SK-N-SH treated with all-trans-retinoic acid at 6 μM for 48 hours (cell line): Measurements from ENCODE around the gene CPNE8.
A peak's percentile ranks its signal among the peaks of the same experiment; 100 is the strongest.

ENCODE experiments used
- ATAC-seq: fragments of 200-7000 bp; cut with Tn5 transposase; 3 replicates; pipeline ENCODE4 v1.9.1; 2020; ENCODE audit warnings: mild to moderate bottlenecking, moderate library complexity
- ARNTL ChIP-seq: fragments of 450-650 bp; formaldehyde crosslinking; IDR thresholded peaks from 2 replicates; pipeline ENCODE4 v1.5.0; 2020; ENCODE audit warnings: low read depth, mild to moderate bottlenecking, moderate library complexity, borderline replicate concordance
- BACH2 ChIP-seq: fragments of 250-450 bp; sonication (Bioruptor Pico); IDR thresholded peaks from 2 replicates; pipeline ENCODE4 v1.9.0; 2021; ENCODE audit warnings: mild to moderate bottlenecking, borderline replicate concordance
- CREB5 ChIP-seq: fragments of 250-450 bp; sonication (Bioruptor Pico); IDR thresholded peaks from 2 replicates; pipeline ENCODE4 v1.5.1; 2020; ENCODE audit warnings: low read depth, mild to moderate bottlenecking, moderate library complexity
- CSDC2 ChIP-seq: fragments of 250-450 bp; sonication (Bioruptor Pico); IDR thresholded peaks from 2 replicates; pipeline ENCODE4 v1.5.0; 2020; ENCODE audit warnings: mild to moderate bottlenecking, moderate library complexity
- CSRNP3 ChIP-seq: fragments of 250-450 bp; sonication (Bioruptor Pico); IDR thresholded peaks from 2 replicates; pipeline ENCODE4 v1.5.1; 2021; ENCODE audit warnings: mild to moderate bottlenecking, moderate library complexity
- OSR1 ChIP-seq: fragments of 250-450 bp; sonication (Bioruptor Pico); IDR thresholded peaks from 2 replicates; pipeline ENCODE4 v1.8.0; 2022; ENCODE audit warnings: moderate library complexity, mild to moderate bottlenecking, inconsistent platforms
- PPARA ChIP-seq: fragments of 250-450 bp; sonication (Bioruptor Pico); IDR thresholded peaks from 2 replicates; pipeline ENCODE4 v1.5.0; 2020; ENCODE audit warnings: mild to moderate bottlenecking, borderline replicate concordance
- RARB ChIP-seq: fragments of 250-450 bp; sonication (Bioruptor Pico); IDR thresholded peaks from 2 replicates; pipeline ENCODE4 v1.8.0; 2021; ENCODE audit warnings: mild to moderate bottlenecking, moderate library complexity
- TCF4 ChIP-seq: fragments of 250-450 bp; sonication (Bioruptor Pico); IDR thresholded peaks from 2 replicates; pipeline ENCODE4 v1.8.0; 2021; ENCODE audit warnings: mild to moderate bottlenecking, moderate library complexity, borderline replicate concordance
- TOX ChIP-seq: fragments of 250-450 bp; sonication (Bioruptor Pico); IDR thresholded peaks from 2 replicates; pipeline ENCODE4 v1.8.0; 2021; ENCODE audit warnings: mild to moderate bottlenecking, moderate library complexity, borderline replicate concordance
- ZNF565 ChIP-seq: fragments of 450-650 bp; formaldehyde crosslinking; conservative IDR thresholded peaks from 2 replicates; pipeline ENCODE4 v1.5.0; 2020; ENCODE audit warnings: low read depth, mild to moderate bottlenecking, moderate library complexity
- ZNF70 ChIP-seq: fragments of 450-650 bp; formaldehyde crosslinking; IDR thresholded peaks from 2 replicates; pipeline ENCODE4 v1.5.0; 2020; ENCODE audit warnings: mild to moderate bottlenecking, moderate library complexity
- ZNF8 ChIP-seq: fragments of 450-650 bp; formaldehyde crosslinking; IDR thresholded peaks from 2 replicates; pipeline ENCODE4 v1.5.0; 2020; ENCODE audit warnings: mild to moderate bottlenecking, moderate library complexity
- TF ChIP-seq, protein P1 (sequence below): fragments of 250-450 bp; sonication (Bioruptor Pico); IDR thresholded peaks from 2 replicates; pipeline ENCODE4 v1.5.0; 2020; ENCODE audit warnings: mild to moderate bottlenecking, moderate library complexity

CPNE8 gene

DNA sequence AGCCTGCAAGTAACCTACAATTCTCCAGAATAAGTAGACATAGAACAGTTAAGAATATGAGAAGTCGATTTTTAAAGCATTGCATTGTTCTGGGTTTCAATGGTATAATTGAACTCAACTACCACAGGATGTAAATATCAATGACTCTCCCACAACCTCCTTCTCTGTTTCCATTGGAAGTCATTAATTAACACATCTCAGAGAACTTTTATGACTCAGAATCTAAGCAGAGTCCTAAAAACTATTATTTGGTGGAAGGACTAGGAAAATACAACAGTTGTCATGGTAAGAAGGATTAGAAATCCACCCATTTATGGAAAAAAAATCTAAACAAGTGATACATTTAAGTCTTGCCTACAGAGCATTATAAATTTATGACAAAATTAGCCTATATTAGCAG, 21.1 kb upstream of the CPNE8 start:
- ATAC-seq, result no peak
- TF ChIP-seq, protein P1, sequence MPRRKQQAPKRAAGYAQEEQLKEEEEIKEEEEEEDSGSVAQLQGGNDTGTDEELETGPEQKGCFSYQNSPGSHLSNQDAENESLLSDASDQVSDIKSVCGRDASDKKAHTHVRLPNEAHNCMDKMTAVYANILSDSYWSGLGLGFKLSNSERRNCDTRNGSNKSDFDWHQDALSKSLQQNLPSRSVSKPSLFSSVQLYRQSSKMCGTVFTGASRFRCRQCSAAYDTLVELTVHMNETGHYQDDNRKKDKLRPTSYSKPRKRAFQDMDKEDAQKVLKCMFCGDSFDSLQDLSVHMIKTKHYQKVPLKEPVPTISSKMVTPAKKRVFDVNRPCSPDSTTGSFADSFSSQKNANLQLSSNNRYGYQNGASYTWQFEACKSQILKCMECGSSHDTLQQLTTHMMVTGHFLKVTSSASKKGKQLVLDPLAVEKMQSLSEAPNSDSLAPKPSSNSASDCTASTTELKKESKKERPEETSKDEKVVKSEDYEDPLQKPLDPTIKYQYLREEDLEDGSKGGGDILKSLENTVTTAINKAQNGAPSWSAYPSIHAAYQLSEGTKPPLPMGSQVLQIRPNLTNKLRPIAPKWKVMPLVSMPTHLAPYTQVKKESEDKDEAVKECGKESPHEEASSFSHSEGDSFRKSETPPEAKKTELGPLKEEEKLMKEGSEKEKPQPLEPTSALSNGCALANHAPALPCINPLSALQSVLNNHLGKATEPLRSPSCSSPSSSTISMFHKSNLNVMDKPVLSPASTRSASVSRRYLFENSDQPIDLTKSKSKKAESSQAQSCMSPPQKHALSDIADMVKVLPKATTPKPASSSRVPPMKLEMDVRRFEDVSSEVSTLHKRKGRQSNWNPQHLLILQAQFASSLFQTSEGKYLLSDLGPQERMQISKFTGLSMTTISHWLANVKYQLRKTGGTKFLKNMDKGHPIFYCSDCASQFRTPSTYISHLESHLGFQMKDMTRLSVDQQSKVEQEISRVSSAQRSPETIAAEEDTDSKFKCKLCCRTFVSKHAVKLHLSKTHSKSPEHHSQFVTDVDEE (CRISPR knock-in tag), result no peak

DNA sequence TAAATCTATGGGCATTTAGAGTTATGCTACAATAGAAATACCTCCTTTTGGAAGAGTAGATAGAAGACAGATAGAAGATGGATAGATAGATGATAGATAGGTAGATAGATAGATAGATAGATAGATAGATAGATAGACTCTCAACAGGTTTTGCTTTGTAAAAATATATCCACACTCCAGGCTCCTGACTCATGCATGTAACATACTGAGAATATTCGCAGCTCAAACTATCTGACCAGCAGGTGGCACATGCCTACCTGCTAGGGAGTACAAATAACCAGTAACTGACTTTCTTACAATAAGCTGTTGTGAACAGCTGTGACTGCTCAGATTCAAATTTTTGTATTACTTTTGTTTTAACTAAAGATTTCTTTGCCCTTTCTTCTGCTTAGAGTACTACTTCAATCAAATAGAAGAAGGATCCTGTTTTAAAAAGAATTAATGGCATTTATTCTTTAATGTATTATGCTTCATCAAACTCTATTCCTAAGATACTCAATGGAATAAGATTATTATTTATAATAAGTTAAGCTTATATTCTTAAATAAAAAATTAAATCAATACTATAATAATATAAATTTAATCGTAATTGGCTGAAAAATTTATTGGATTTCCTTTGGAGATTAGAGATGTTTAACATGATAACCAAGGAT, 15.8 kb upstream of the CPNE8 start:
- TF ChIP-seq BACH2 (CRISPR knock-in tag) (no peak), PPARA (CRISPR knock-in tag) (no peak), ZNF565 (no peak), ARNTL (CRISPR knock-in tag) (no peak), OSR1 (CRISPR knock-in tag) (no peak)
- ATAC-seq, result peak; percentile 70

DNA sequence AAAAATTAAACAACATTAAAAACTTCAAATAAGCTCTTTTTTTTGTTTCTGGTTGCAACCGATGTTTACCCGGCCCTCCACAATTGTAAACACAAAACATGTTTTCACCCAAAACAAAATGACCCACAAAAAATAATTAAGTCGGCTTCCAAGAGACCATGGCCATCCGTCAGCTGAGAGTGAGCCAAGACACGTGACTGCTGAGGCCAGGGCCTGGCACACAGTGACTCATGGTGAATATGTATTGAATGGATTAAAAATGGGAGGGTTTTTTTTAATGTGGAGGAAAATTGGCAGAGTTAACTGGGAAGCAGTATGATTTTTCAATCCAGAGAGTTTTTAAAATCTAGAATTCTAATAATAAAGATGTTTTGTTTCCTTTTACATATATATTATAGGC, 13.8 kb upstream of the CPNE8 start:
- ATAC-seq, result no peak
- no peak for TF ChIP-seq TOX (CRISPR knock-in tag)
- no peak for TF ChIP-seq CSRNP3 (CRISPR knock-in tag)
- TF ChIP-seq RARB (CRISPR knock-in tag), result no peak
- TF ChIP-seq CREB5, result no peak
- TF ChIP-seq ZNF70 (CRISPR knock-in tag), result no peak

DNA sequence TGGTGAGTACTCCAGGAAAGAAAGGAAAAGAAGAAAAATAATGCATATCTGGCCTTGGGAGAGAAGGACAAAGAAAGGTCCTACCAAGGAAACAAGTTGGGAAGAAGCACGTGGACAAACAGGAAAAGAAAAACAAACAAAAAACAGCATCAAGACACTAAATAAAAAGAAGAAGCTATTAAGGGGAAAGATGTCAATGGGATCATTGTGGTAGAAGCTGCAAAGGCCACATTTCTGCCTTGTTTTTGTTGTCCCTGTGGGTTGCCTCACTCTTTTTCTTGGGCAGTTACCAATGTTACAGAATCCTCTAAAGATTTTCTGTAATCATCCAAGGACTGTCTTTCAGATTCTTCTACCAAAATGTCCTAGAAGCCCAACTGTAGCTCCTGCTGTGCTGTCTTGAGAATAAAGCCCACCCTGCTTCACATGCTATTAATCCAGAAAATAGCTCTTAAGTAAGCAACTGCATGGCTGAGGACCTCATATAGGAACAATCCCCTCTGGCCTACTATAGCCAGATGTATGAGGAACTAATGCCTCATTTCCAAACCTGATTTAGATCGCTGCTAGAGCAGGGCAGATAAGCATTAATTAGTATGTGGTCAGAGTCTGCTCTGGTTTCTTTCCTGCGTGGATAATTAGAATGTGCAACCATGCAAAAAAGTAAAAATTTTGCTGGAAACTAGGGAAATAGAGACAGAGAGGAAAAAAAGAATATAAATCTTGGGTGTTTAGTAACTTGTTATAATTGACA, 10.2 kb upstream of the CPNE8 start:
- no peak for TF ChIP-seq CREB5
- no peak for TF ChIP-seq RARB (CRISPR knock-in tag)
- peak; percentile 83 for TF ChIP-seq TCF4 (CRISPR knock-in tag)
- TF ChIP-seq, protein P1 (CRISPR knock-in tag), result peak; percentile 74; the same call in 1 of the 2 replicates
- no peak for ATAC-seq

DNA sequence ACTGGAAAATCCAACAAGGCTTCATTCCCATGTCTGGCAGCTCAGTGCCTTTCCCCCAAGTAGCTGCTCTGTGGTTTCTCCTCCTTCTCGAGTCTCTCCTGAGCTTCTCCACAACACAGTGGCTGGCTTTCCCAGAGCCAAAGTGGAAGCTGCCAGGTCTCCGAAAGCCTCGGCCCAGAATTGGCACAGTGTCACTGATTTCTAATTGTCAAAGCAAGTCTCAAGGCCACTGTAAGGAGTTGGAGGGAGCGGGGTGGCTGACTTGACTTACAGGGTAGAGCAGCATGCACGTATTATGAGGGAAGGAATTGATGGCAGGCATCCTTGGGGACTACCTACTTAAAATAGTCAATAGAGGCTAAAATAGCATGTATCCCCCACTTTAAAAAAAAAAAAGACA, 6.7 kb upstream of the CPNE8 start:
- TF ChIP-seq CSDC2 (CRISPR knock-in tag) (no peak), ARNTL (CRISPR knock-in tag) (no peak), ZNF8 (no peak)
- ATAC-seq, result no peak
